Stimulated activated CD8-positive, alpha-beta memory T cell treated with anti-CD3 and anti-CD28 coated beads, Interleukin-12 subunit alpha, Interleukin-12 subunit beta, amount 100 ng/mL, for 24 hours (primary cell): ENCODE measurements around the gene SMARCAD1.

Experiments used
- DNase-seq: peaks from one replicate; pipeline ENCODE4 v3.0.0-alpha.2; 2020; ENCODE audit errors: extremely low read depth

The SMARCAD1 gene, protein sequence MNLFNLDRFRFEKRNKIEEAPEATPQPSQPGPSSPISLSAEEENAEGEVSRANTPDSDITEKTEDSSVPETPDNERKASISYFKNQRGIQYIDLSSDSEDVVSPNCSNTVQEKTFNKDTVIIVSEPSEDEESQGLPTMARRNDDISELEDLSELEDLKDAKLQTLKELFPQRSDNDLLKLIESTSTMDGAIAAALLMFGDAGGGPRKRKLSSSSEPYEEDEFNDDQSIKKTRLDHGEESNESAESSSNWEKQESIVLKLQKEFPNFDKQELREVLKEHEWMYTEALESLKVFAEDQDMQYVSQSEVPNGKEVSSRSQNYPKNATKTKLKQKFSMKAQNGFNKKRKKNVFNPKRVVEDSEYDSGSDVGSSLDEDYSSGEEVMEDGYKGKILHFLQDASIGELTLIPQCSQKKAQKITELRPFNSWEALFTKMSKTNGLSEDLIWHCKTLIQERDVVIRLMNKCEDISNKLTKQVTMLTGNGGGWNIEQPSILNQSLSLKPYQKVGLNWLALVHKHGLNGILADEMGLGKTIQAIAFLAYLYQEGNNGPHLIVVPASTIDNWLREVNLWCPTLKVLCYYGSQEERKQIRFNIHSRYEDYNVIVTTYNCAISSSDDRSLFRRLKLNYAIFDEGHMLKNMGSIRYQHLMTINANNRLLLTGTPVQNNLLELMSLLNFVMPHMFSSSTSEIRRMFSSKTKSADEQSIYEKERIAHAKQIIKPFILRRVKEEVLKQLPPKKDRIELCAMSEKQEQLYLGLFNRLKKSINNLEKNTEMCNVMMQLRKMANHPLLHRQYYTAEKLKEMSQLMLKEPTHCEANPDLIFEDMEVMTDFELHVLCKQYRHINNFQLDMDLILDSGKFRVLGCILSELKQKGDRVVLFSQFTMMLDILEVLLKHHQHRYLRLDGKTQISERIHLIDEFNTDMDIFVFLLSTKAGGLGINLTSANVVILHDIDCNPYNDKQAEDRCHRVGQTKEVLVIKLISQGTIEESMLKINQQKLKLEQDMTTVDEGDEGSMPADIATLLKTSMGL

GRCh38 chr4:94207469-94208224, at the start of gene SMARCAD1:
Gene SMARCAD1, plus strand, starts transcription at chr4:94207865. Its CDS starts 530 bp downstream, at chr4:94208395.
- DNase-seq = peak; percentile 70

DNA sequence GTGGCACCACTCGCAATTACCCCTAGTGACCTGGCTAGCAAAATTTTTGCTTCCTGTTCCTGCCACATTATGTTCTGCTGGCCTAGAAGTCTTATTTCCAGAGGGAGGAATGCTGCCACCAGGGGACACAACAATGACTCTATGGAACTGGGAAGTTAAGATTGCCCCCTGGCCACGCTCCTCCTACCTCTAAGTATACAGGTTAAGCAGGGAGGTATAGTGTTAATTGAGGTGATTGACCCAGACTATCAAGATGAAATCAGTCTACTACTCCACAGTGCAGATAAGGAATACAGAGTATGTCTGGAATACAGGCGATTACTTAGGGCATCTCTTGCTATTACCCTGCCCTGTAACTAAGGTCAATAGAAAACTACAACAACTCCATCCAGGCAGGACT, 48.8 kb upstream of the SMARCAD1 start:
- no peak for DNase-seq

DNA sequence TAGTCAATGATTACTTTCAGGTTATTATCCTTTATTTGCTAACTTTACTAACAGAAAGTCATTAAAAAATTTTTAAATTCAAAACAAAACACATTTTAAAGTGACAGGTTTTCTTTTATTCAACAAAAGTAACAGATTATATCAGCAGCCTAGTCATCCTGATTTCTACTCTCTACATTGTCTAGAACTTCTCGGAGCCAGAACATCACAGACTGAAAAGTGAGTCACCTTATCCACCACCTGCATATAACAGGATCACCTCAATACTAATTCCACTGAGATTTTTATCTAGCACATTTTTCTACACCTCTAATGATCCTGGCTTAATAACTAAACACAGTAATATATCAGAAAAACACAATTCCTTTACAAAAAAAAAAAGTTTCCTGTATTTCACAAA, 47.9 kb upstream of the SMARCAD1 start:
- no peak for DNase-seq

- DNase-seq = no peak
Observed at GRCh38 chr4:94160774-94161173, 46.9 kb upstream of the SMARCAD1 start.

DNA sequence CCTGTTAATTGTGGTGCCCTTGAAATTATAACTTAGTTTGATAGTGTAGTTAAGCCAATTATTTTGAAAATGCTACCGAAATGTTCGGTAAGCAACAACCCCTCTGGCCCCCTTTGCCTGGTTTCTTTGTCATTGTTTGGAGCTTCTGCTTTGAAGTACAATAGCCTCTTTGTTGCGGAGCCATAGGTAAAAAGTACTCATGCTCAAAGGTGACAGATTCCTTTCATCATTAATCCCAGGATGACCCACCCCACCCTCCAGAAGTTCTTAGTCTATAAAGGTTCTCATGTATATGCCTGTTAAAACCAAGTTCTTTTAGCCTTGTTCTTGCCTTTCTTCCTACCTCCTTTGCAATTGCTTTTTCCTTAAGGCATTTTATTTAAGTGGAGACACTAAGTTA, 42.4 kb upstream of the SMARCAD1 start:
- DNase-seq = no peak

DNA sequence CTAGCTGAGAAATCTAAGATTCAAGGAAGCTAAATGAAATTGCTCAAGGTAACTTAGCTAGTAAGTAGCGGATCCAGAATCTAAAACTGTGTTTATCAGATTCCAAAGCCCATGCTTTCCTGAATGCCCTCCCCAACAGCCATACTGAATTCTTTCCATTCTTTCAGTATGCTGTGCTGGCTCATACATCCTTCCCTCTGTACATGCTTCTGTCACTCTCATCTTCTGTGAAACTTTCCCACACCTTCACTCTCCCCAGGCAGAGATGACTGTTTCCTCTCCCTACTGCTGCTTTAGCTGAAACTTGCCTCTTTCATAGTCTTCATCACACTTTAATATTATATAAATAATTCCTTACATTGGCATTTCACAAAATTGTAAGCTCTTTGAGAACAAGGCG, 39.3 kb upstream of the SMARCAD1 start:
- DNase-seq = no peak

DNA sequence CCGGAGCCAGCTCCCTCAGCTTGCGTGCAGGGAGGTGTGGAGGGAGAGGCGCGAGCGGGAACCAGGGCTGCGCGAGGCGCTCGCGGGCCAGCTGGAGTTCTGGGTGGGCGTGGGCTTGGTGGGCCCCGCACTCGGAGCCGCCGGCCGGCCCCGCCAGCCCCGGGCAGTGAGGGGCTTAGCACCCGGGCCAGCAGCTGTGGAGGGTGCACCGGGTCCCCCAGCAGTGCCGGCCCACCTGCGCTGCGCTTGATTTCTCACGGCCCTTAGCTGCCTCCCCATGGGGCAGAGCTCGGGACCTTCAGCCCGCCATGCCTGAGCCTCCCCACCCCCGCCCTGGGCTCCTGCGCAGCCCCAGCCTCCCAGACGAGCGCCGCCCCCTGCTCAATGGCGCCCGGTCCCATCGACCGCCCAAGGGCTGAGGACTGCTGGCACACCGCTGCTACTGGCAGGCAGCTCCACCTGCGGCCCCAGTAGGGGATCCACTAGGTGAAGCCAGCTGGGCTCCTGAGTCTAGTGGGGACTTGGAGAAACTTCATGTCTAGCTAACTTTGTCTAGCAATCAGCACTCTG, 37.8 kb upstream of the SMARCAD1 start:
- DNase-seq = no peak

DNA sequence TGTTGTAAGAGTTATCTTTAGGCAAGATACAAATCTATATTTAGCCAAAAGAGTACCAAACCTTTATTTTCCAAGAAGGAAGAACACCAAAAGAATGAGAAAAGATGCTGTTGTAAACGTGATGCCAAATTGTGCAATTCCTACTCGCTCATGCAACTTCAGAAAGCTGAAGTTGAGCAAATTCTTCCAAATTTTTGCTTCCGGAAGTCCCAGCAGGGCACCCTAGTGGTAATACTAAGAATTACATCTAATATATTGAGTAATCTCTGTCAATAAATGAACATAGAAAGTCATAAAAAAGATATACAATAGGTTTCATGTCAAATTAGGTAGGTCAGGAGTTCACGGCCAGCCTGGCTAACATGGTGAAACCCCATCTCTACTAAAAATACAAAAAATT, 36.0 kb upstream of the SMARCAD1 start:
- no peak for DNase-seq

- no peak for DNase-seq
Observed at GRCh38 chr4:94175553-94176261, 32.0 kb upstream of the SMARCAD1 start.

GRCh38 chr4:94177822-94178221, 29.8 kb upstream of the SMARCAD1 start:
- no peak for DNase-seq

GRCh38 chr4:94181815-94182214, 25.9 kb upstream of the SMARCAD1 start:
- DNase-seq = no peak

GRCh38 chr4:94202769-94203168, 4.9 kb upstream of the SMARCAD1 start:
- no peak for DNase-seq

GRCh38 chr4:94208266-94208665, 601 bp downstream of the SMARCAD1 start:
- DNase-seq = no peak

DNA sequence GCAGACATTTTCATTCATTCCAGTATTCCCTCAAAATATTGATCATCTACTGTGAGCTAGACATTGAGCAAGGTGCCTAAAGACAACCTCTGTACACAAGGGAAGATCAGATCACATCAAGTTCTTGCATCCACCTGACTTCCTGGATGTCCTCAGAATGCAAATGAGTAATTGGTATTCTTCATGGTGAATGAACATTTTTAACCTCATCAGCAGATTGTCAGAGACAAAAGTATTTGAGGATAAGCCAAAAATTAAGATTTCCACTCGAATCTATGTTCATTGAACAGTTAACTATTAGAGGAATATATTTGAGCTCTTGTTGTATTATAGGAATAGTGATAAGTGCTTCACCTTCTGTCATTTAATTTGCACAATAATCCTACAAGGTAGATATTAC, 1.3 kb downstream of the SMARCAD1 start:
- DNase-seq = no peak

GRCh38 chr4:94211861-94212260, 4.2 kb downstream of the SMARCAD1 start:
- no peak for DNase-seq

DNA sequence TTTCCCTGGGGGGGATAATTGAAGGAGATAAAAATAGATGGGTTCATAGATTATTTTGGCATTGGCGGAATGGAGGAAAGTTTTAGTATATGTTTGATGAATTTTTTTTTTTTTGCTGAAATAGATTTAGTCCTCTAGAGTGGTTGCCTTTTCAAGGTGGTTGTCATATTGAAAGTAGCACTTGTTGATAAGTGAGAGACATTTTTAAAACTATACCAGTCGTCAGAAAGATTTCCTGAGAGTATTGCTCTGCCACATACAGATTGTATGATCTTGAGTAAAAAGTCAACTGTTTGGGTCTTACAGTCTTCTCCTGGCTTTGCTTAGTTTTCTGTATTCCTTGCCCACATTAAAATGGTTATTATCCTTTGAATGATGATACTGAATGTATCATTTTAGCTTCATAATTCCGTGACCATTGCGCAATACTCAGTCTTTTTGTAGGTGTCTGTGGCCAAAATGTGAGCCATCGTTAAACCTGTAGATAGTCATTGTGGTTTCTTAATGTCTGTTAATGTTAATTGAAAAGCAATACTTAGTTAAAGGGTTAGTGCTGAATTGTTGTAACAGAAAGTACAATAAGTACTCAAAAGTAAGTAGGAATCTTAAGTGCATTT, 7.1 kb downstream of the SMARCAD1 start:
- DNase-seq = no peak

DNA sequence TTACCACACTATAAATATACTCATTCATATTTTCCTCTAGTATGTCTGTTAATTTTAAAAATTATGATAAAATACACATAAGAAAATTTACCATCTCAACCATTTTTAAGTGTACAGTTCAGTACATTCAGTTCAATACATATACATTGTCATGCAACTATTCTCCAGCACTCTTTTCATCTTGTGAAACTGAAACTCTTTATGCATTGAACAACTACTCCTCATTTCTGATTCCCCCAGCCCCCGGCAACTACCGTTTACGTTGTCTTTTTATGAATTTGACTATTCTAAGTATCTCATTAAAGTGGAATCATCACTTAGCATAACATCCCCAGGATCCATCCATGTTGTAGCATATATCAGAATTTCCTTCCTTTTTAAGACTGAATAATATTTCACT, 8.7 kb downstream of the SMARCAD1 start:
- no peak for DNase-seq

- DNase-seq = no peak
Observed at GRCh38 chr4:94219402-94219801, 11.7 kb downstream of the SMARCAD1 start.

DNA sequence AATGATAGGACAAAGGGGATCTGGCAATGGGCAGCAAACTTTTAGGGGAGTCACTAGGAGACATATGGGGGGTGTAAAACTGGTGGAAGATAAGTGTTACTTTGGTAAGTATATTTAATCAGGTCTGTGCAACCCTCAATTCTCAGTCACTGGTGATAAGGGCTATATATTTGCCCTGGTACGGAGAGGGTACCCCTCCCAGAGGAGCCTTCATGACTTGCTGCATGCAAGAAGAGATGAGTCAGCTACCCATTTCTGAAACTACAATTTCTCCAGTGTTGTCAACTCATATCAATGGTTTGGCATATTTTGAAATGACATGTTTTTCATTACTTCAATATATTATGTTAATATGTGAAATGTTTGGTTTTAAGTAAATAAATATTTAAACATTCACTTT, 14.3 kb downstream of the SMARCAD1 start:
- no peak for DNase-seq

DNA sequence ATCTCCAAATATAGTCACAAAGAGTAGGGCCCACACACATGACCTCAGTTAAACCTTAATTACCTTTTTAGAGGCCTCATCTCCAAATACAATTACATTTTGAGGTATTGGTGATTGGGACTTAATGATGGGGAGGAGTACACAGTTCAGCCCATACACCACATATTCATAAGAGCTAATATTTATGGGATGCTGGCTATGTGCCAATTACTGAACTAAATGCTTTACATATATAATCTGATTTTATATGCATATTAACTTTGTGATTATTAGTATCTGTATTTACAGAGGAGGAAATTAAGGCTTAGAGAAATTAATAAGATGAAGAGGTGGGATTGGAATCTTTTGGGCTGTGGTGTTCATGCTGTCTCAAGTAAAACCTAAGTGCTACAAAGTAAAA, 17.8 kb downstream of the SMARCAD1 start:
- no peak for DNase-seq
